Measurements from ENCODE around the gene AGO1. TPM values are rescaled to one million over a fixed set of nuclear protein-coding genes. Genes with fewer than 3 reads are reported as not detected.

AGO1 gene
- 10 to 100 TPM; 28.6 to 33.0 TPM for total RNA-seq

- H3K27me3 Mint-ChIP-seq (ENCODE audit: low read depth): peaks cover 5% of the 10 kb centered on the region
- no peaks in the 10 kb centered on the region for H3K9me3 Mint-ChIP-seq
- DNase-seq (peak; percentile 97 to 99), ATAC-seq (replicated peaks in 1 of 2) (peak; percentile 91 to 92)
- no peaks in the 10 kb centered on the region for H3K36me3 Mint-ChIP-seq (ENCODE audit: insufficient read depth in 2 of 2)
- peak within 1 kb of the TSS; percentile 96 to 98 for H3K4me3 Mint-ChIP-seq
- H3K27ac Mint-ChIP-seq: peak within 1 kb of the TSS; percentile 68
- peaks cover 55% of the 10 kb centered on the region for H3K4me1 Mint-ChIP-seq (ENCODE audit: low read depth)
Observed at GRCh38 chr1:35882945-35883634, at the start of gene AGO1. Gene AGO1, plus strand, starts transcription at chr1:35883209. Its CDS starts 213 bp downstream, at chr1:35883422.

- no peaks in the 10 kb centered on the region for H3K27me3 Mint-ChIP-seq (ENCODE audit: low read depth)
- no peak overlapping the region for H3K4me3 Mint-ChIP-seq
- peaks cover 2 to 4% of the 10 kb centered on the region in 2 donors for H3K36me3 Mint-ChIP-seq (ENCODE audit: insufficient read depth in 2 of 2)
- H3K9me3 Mint-ChIP-seq: no peaks in the 10 kb centered on the region
- no peak for DNase-seq
- ATAC-seq (replicated peaks in 1 of 2): no peak
- H3K4me1 Mint-ChIP-seq (ENCODE audit: low read depth): no peaks in the 10 kb centered on the region
- no peak overlapping the region for H3K27ac Mint-ChIP-seq
Observed at GRCh38 chr1:35833395-35833794, 49.6 kb upstream of the AGO1 start.

GRCh38 chr1:35834218-35834617, 48.8 kb upstream of the AGO1 start:
- Mint-ChIP-seq H3K4me3 (no peak overlapping the region), H3K9me3 (no peaks in the 10 kb centered on the region), H3K27me3 (ENCODE audit: low read depth) (no peaks in the 10 kb centered on the region), H3K36me3 (ENCODE audit: insufficient read depth in 2 of 2) (peaks cover 2 to 4% of the 10 kb centered on the region in 2 donors), H3K4me1 (ENCODE audit: low read depth) (no peaks in the 10 kb centered on the region), H3K27ac (no peak overlapping the region)
- ATAC-seq (replicated peaks in 1 of 2) (no peak), DNase-seq (no peak)

GRCh38 chr1:35835398-35835797, 47.6 kb upstream of the AGO1 start:
- Mint-ChIP-seq H3K27ac (no peak overlapping the region), H3K36me3 (ENCODE audit: insufficient read depth in 2 of 2) (peaks cover 2 to 4% of the 10 kb centered on the region in 2 donors), H3K4me3 (no peak overlapping the region), H3K4me1 (ENCODE audit: low read depth) (no peaks in the 10 kb centered on the region), H3K9me3 (no peaks in the 10 kb centered on the region), H3K27me3 (ENCODE audit: low read depth) (no peaks in the 10 kb centered on the region)
- ATAC-seq (replicated peaks in 1 of 2) (no peak), DNase-seq (no peak)

- H3K4me1 Mint-ChIP-seq (ENCODE audit: low read depth): no peaks in the 10 kb centered on the region
- ATAC-seq (replicated peaks in 1 of 2): no peak
- H3K27ac Mint-ChIP-seq: no peak overlapping the region
- DNase-seq: no peak
- no peaks in the 10 kb centered on the region for H3K27me3 Mint-ChIP-seq (ENCODE audit: low read depth)
- H3K4me3 Mint-ChIP-seq: no peak overlapping the region
- no peaks in the 10 kb centered on the region for H3K9me3 Mint-ChIP-seq
- H3K36me3 Mint-ChIP-seq (ENCODE audit: insufficient read depth in 2 of 2): peaks cover 2 to 4% of the 10 kb centered on the region in 2 donors
Observed at GRCh38 chr1:35836734-35837133, 46.3 kb upstream of the AGO1 start.

GRCh38 chr1:35838693-35839245, 44.2 kb upstream of the AGO1 start:
- no peaks in the 10 kb centered on the region for H3K4me1 Mint-ChIP-seq (ENCODE audit: low read depth)
- H3K9me3 Mint-ChIP-seq: no peaks in the 10 kb centered on the region
- peaks cover 2 to 4% of the 10 kb centered on the region in 2 donors for H3K36me3 Mint-ChIP-seq (ENCODE audit: insufficient read depth in 2 of 2)
- DNase-seq: no peak
- H3K27ac Mint-ChIP-seq: no peak overlapping the region
- no peak for ATAC-seq (replicated peaks in 1 of 2)
- no peaks in the 10 kb centered on the region for H3K27me3 Mint-ChIP-seq (ENCODE audit: low read depth)
- H3K4me3 Mint-ChIP-seq: no peak overlapping the region

GRCh38 chr1:35844826-35845225, 38.2 kb upstream of the AGO1 start:
- no peaks in the 10 kb centered on the region for H3K9me3 Mint-ChIP-seq
- H3K27ac Mint-ChIP-seq: no peak overlapping the region
- H3K4me3 Mint-ChIP-seq: no peak overlapping the region
- H3K4me1 Mint-ChIP-seq (ENCODE audit: low read depth): no peaks in the 10 kb centered on the region
- peaks cover 0 to 2% of the 10 kb centered on the region in 2 donors for H3K36me3 Mint-ChIP-seq (ENCODE audit: insufficient read depth in 2 of 2)
- H3K27me3 Mint-ChIP-seq (ENCODE audit: low read depth): no peaks in the 10 kb centered on the region
- ATAC-seq (replicated peaks in 1 of 2): no peak
- DNase-seq: no peak

GRCh38 chr1:35845766-35846165, 37.2 kb upstream of the AGO1 start:
- H3K4me1 Mint-ChIP-seq (ENCODE audit: low read depth): no peaks in the 10 kb centered on the region
- ATAC-seq (replicated peaks in 1 of 2): no peak
- no peak overlapping the region for H3K4me3 Mint-ChIP-seq
- H3K9me3 Mint-ChIP-seq: no peaks in the 10 kb centered on the region
- no peak overlapping the region for H3K27ac Mint-ChIP-seq
- H3K27me3 Mint-ChIP-seq (ENCODE audit: low read depth): no peaks in the 10 kb centered on the region
- DNase-seq: no peak
- H3K36me3 Mint-ChIP-seq (ENCODE audit: insufficient read depth in 2 of 2): peaks cover 0 to 2% of the 10 kb centered on the region in 2 donors

- peaks cover 0 to 2% of the 10 kb centered on the region in 2 donors for H3K36me3 Mint-ChIP-seq (ENCODE audit: insufficient read depth in 2 of 2)
- H3K9me3 Mint-ChIP-seq: no peaks in the 10 kb centered on the region
- no peak overlapping the region for H3K27ac Mint-ChIP-seq
- DNase-seq (no peak), ATAC-seq (replicated peaks in 1 of 2) (no peak)
- no peaks in the 10 kb centered on the region for H3K4me1 Mint-ChIP-seq (ENCODE audit: low read depth)
- H3K4me3 Mint-ChIP-seq: no peak overlapping the region
- H3K27me3 Mint-ChIP-seq (ENCODE audit: low read depth): no peaks in the 10 kb centered on the region
Observed at GRCh38 chr1:35847935-35848565, 35.0 kb upstream of the AGO1 start.

- Mint-ChIP-seq H3K36me3 (ENCODE audit: insufficient read depth in 2 of 2) (peaks cover 0 to 2% of the 10 kb centered on the region in 2 donors), H3K9me3 (no peaks in the 10 kb centered on the region), H3K27ac (no peak overlapping the region), H3K27me3 (ENCODE audit: low read depth) (no peaks in the 10 kb centered on the region), H3K4me1 (ENCODE audit: low read depth) (no peaks in the 10 kb centered on the region), H3K4me3 (no peak overlapping the region)
- no peak for DNase-seq
- no peak for ATAC-seq (replicated peaks in 1 of 2)
Observed at GRCh38 chr1:35850051-35850450, 33.0 kb upstream of the AGO1 start.

- no peak overlapping the region for H3K4me3 Mint-ChIP-seq
- H3K27ac Mint-ChIP-seq: no peak overlapping the region
- ATAC-seq (replicated peaks in 1 of 2) (no peak), DNase-seq (no peak)
- no peaks in the 10 kb centered on the region for H3K36me3 Mint-ChIP-seq (ENCODE audit: insufficient read depth in 2 of 2)
- no peaks in the 10 kb centered on the region for H3K9me3 Mint-ChIP-seq
- H3K4me1 Mint-ChIP-seq (ENCODE audit: low read depth): no peaks in the 10 kb centered on the region
- H3K27me3 Mint-ChIP-seq (ENCODE audit: low read depth): no peaks in the 10 kb centered on the region
Observed at GRCh38 chr1:35850716-35851115, 32.3 kb upstream of the AGO1 start.

GRCh38 chr1:35851132-35851869, 31.7 kb upstream of the AGO1 start:
- no peaks in the 10 kb centered on the region for H3K36me3 Mint-ChIP-seq (ENCODE audit: insufficient read depth in 2 of 2)
- H3K27me3 Mint-ChIP-seq (ENCODE audit: low read depth): no peaks in the 10 kb centered on the region
- H3K27ac Mint-ChIP-seq: no peak overlapping the region
- no peaks in the 10 kb centered on the region for H3K4me1 Mint-ChIP-seq (ENCODE audit: low read depth)
- ATAC-seq (replicated peaks in 1 of 2) (no peak), DNase-seq (no peak)
- H3K4me3 Mint-ChIP-seq: no peak overlapping the region
- no peaks in the 10 kb centered on the region for H3K9me3 Mint-ChIP-seq

- ATAC-seq (replicated peaks in 1 of 2) (no peak), DNase-seq (no peak)
- Mint-ChIP-seq H3K27ac (no peak overlapping the region), H3K36me3 (ENCODE audit: insufficient read depth in 2 of 2) (no peaks in the 10 kb centered on the region), H3K4me1 (ENCODE audit: low read depth) (no peaks in the 10 kb centered on the region), H3K27me3 (ENCODE audit: low read depth) (no peaks in the 10 kb centered on the region), H3K4me3 (no peak overlapping the region), H3K9me3 (no peaks in the 10 kb centered on the region)
Observed at GRCh38 chr1:35852241-35852640, 30.8 kb upstream of the AGO1 start.

Measured in activated T-cell treated with anti-CD3 and anti-CD28 coated beads, Interleukin-2, amount 50 U/mL, for 72 hours (primary cell).